HG03565 (cell line): ENCODE results near the gene CALHM2.

ENCODE experiments used
- ATAC-seq: cut with Tn5 transposase; IDR thresholded peaks from one replicate; pipeline ENCODE4 v1.9.1; 2021; ENCODE audit warnings: mild to moderate bottlenecking, moderate library complexity; ENCODE audit not compliant: unreplicated experiment

The CALHM2 gene

GRCh38 chr10:103451091-103451813, 918 bp downstream of the CALHM2 start:
- ATAC-seq: no peak

GRCh38 chr10:103450201-103450695, 1.9 kb downstream of the CALHM2 start:
- no peak for ATAC-seq

- ATAC-seq: no peak
Observed at GRCh38 chr10:103449208-103450144, 2.7 kb downstream of the CALHM2 start.

- ATAC-seq: no peak
Observed at GRCh38 chr10:103448746-103449145, 3.4 kb downstream of the CALHM2 start.

- ATAC-seq: no peak
Observed at GRCh38 chr10:103447187-103447586, 5.0 kb downstream of the CALHM2 start.

GRCh38 chr10:103445767-103446567, 6.2 kb downstream of the CALHM2 start:
- ATAC-seq: no peak

- no peak for ATAC-seq
Observed at GRCh38 chr10:103445366-103445765, 6.8 kb downstream of the CALHM2 start.

GRCh38 chr10:103444478-103444877, 7.7 kb downstream of the CALHM2 start:
- no peak for ATAC-seq

- no peak for ATAC-seq
Observed at GRCh38 chr10:103443475-103444185, 8.5 kb downstream of the CALHM2 start.

GRCh38 chr10:103442031-103442461, 10.1 kb downstream of the CALHM2 start:
- ATAC-seq: no peak

GRCh38 chr10:103441611-103442010, 10.6 kb downstream of the CALHM2 start:
- no peak for ATAC-seq

GRCh38 chr10:103441206-103441605, 11.0 kb downstream of the CALHM2 start:
- ATAC-seq: no peak

- no peak for ATAC-seq
Observed at GRCh38 chr10:103440416-103440815, 11.8 kb downstream of the CALHM2 start.

GRCh38 chr10:103439776-103440175, 12.4 kb downstream of the CALHM2 start:
- no peak for ATAC-seq

GRCh38 chr10:103433858-103434257, 18.3 kb downstream of the CALHM2 start:
- no peak for ATAC-seq

- ATAC-seq: no peak
Observed at GRCh38 chr10:103431902-103432301, 20.3 kb downstream of the CALHM2 start.

- no peak for ATAC-seq
Observed at GRCh38 chr10:103429647-103430046, 22.5 kb downstream of the CALHM2 start.

- ATAC-seq: no peak
Observed at GRCh38 chr10:103428989-103429643, 23.1 kb downstream of the CALHM2 start.

GRCh38 chr10:103427866-103428265, 24.3 kb downstream of the CALHM2 start:
- ATAC-seq: no peak

- no peak for ATAC-seq
Observed at GRCh38 chr10:103423748-103424147, 28.4 kb downstream of the CALHM2 start.
